Activated CD8-positive, alpha-beta memory T cell treated with anti-CD3 and anti-CD28 coated beads, Interleukin-2, amount 10 ng/mL, durations not matched to agents 7 days and 5 days (primary cell): ENCODE results near the gene AAMP. TPM values are rescaled to one million over a fixed set of nuclear protein-coding genes. Genes with fewer than 3 reads are reported as not detected.

Experiments used
- ATAC-seq: fragments of 150-1000 bp; cut with Tn5 transposase; one replicate; pipeline ENCODE4 v1.10.0; 2021; ENCODE audit warnings: moderate library complexity
- CTCF ChIA-PET: fragments of 350-600 bp; sonication (Branson Sonifier 250); formaldehyde crosslinking; loops from one replicate; lab custom pipeline; 2021; ENCODE audit warnings: antibody characterized with exemption; lab: Charles Lee
- DNase-seq: peaks from one replicate; pipeline ENCODE4 v3.0.0-alpha.2; 2020
- H3K27ac Mint-ChIP-seq: one replicate; pipeline ENCODE4 v1.8.0; 2021; ENCODE audit warnings: mild to moderate bottlenecking, mixed read lengths
- H3K27me3 Mint-ChIP-seq: one replicate; pipeline ENCODE4 v1.8.0; 2021; ENCODE audit warnings: mixed read lengths
- H3K36me3 Mint-ChIP-seq: one replicate; pipeline ENCODE4 v1.8.0; 2021; ENCODE audit warnings: mild to moderate bottlenecking, mixed read lengths
- H3K4me1 Mint-ChIP-seq: one replicate; pipeline ENCODE4 v1.8.0; 2021; ENCODE audit warnings: mixed read lengths
- H3K4me3 Mint-ChIP-seq: one replicate; pipeline ENCODE4 v1.8.0; 2021; ENCODE audit warnings: mild to moderate bottlenecking, moderate library complexity, mixed read lengths
- H3K9me3 Mint-ChIP-seq: one replicate; pipeline ENCODE4 v1.8.0; 2022; ENCODE audit warnings: low read depth, mixed read lengths
- total RNA-seq, 2 experiments: library from RNA; stranded (reverse); gene quantifications; one replicate each; pipeline ENCODE4 v1.2.3, GENCODE V29; 2021

The AAMP gene
- total RNA-seq, 2 experiments from 2014 or later, result 49.5 to 61.4 TPM

- ATAC-seq, result peak; percentile 80
- Mint-ChIP-seq H3K27me3 (no peaks in the 10 kb centered on the region), H3K4me3 (peak overlapping the region; percentile 8), H3K27ac (peak overlapping the region; percentile 86), H3K36me3 (peaks cover 29% of the 10 kb centered on the region), H3K9me3 (no peaks in the 10 kb centered on the region), H3K4me1 (peaks cover 20% of the 10 kb centered on the region)
- peak; percentile 81 for DNase-seq
- CTCF ChIA-PET, result interaction anchor here (0.5 to 2.5 kb wide), 27 partner anchors 8 to 271 kb away, joined by 3 to 21 read pairs (median 5); partner anchors contain the start of genes AAMP, CXCR1, PNKD and TMBIM1
These were observed 12.5 kb downstream of the AAMP start for GRCh38 chr2:218257390-218257981.

- ATAC-seq (no peak), DNase-seq (no peak)
- Mint-ChIP-seq H3K27me3 (no peaks in the 10 kb centered on the region), H3K4me1 (peaks cover 23% of the 10 kb centered on the region), H3K36me3 (peaks cover 36% of the 10 kb centered on the region), H3K4me3 (no peak overlapping the region), H3K9me3 (no peaks in the 10 kb centered on the region), H3K27ac (peak overlapping the region; percentile 86)
- CTCF ChIA-PET, result interaction anchor here (0.5 to 2.5 kb wide), 27 partner anchors 9 to 272 kb away, joined by 3 to 21 read pairs (median 5); partner anchors contain the start of genes AAMP, CXCR1, PNKD and TMBIM1
These were observed 13.2 kb downstream of the AAMP start for GRCh38 chr2:218256612-218257350.

DNA sequence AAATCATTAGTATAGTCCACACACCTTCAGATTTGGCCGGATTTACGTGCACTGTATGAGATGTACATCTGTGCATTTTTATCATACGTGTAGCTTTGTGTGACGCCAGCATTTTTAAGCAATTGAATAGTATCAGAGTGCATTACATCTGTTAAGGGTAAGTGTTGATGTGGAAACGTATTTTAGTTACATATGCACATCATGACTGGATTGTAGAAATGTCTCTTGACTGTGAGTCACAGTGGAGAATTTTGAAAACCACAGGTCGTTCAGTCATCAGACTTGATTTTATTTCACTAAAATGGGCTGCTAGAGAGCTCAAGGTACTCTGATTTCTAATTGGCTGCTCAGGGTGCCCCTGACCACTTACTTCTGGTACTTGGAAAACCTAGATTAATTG lies 14.5 kb downstream of the AAMP start:
- Mint-ChIP-seq H3K4me1 (peaks cover 27% of the 10 kb centered on the region), H3K27ac (peak overlapping the region; percentile 18), H3K36me3 (peaks cover 45% of the 10 kb centered on the region), H3K9me3 (no peaks in the 10 kb centered on the region), H3K4me3 (no peak overlapping the region), H3K27me3 (no peaks in the 10 kb centered on the region)
- CTCF ChIA-PET, result interaction anchor here (1.3 to 1.6 kb wide), 3 partner anchors 14 to 70 kb away, joined by 3 to 5 read pairs (median 3); no protein-coding TSS in a partner anchor
- no peak for DNase-seq
- no peak for ATAC-seq

DNA sequence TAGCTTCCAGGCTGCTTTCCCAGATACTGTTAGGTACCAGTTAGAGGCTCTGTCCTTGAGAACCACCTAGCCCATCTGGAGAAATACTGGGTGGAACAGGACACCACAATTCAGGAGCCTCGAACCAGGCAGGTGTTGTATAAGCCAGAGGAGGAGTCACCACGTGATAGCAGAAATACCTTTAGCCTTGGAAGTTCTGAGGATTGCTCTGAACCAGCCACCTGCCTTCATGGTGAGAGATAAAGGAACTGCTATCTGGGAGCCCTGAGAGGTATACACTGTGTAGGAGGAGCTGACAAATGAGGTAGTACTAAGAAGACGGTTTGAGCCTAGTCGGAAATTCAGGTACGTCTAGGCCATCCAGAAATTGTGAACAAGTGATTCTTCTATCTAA lies 16.7 kb downstream of the AAMP start:
- DNase-seq (no peak), ATAC-seq (no peak)
- H3K4me1 Mint-ChIP-seq, result peaks cover 29% of the 10 kb centered on the region
- H3K27me3 Mint-ChIP-seq, result no peaks in the 10 kb centered on the region
- no peaks in the 10 kb centered on the region for H3K9me3 Mint-ChIP-seq
- no peak overlapping the region for H3K4me3 Mint-ChIP-seq
- CTCF ChIA-PET, result interaction anchor here (0.7 kb wide), 2 partner anchors 67 to 105 kb away, joined by 3 read pairs; no protein-coding TSS in a partner anchor
- peak overlapping the region; percentile 42 for H3K27ac Mint-ChIP-seq
- H3K36me3 Mint-ChIP-seq, result peaks cover 63% of the 10 kb centered on the region

DNA sequence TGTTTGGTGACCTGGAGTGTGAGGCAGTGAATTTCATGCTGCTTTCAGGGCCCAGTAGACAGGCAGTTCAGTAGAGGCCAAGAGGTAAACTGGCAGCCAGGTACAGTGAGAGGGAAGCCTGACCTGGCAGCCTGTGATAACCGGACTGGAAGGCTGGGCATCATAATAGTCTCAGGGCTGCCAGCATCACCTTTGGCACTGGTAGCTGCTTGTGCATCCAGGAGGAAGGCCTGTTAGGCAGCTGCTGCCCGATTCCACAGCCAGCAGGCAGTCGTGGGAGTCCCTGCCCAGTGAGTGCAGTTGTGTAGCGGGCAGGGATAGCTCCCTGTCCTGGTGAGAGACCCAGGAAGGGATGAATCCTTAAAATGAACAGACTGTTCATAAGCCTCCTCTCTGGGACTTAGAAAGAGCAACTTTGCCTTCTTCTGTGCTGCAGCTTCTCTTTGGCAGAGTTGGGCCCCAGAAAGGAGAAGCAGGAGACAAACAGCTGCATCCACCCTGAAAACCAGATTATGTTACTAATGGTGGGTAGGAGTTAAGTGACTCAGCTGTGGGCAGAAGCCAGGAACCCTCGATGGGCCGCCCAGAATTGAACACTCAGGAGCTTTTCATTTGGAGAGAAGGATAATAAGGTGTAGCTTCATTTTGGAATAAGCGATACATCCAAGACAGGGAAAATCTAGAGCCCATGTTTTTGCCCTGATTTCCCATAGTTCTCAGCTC lies 17.3 kb downstream of the AAMP start:
- no peaks in the 10 kb centered on the region for H3K27me3 Mint-ChIP-seq
- ATAC-seq, result no peak
- H3K4me1 Mint-ChIP-seq, result peaks cover 27% of the 10 kb centered on the region
- peak overlapping the region; percentile 42 for H3K27ac Mint-ChIP-seq
- CTCF ChIA-PET, result interaction anchor here (0.7 kb wide), 1 partner anchor 66 kb away, joined by 3 read pairs; no protein-coding TSS in a partner anchor
- H3K4me3 Mint-ChIP-seq, result no peak overlapping the region
- DNase-seq, result no peak
- H3K36me3 Mint-ChIP-seq, result peaks cover 67% of the 10 kb centered on the region
- no peaks in the 10 kb centered on the region for H3K9me3 Mint-ChIP-seq

- CTCF ChIA-PET, result no interaction called here
- H3K27ac Mint-ChIP-seq, result no peak overlapping the region
- no peak for ATAC-seq
These were observed 20.2 kb downstream of the AAMP start for GRCh38 chr2:218249691-218250090.

GRCh38 chr2:218245214-218245613 lies 24.7 kb downstream of the AAMP start:
- no peaks in the 10 kb centered on the region for H3K9me3 Mint-ChIP-seq
- peaks cover 78% of the 10 kb centered on the region for H3K36me3 Mint-ChIP-seq
- no peak overlapping the region for H3K27ac Mint-ChIP-seq
- no peak overlapping the region for H3K4me3 Mint-ChIP-seq
- CTCF ChIA-PET, result interaction anchor here (1.0 to 3.0 kb wide), 5 partner anchors 12 to 37 kb away, joined by 3 to 16 read pairs (median 6); no protein-coding TSS in a partner anchor
- DNase-seq (no peak), ATAC-seq (no peak)
- peaks cover 28% of the 10 kb centered on the region for H3K4me1 Mint-ChIP-seq
- no peaks in the 10 kb centered on the region for H3K27me3 Mint-ChIP-seq

More at GRCh38 chr2:218249691-218250090, 20.2 kb downstream of the AAMP start:
- H3K27me3 Mint-ChIP-seq, result no peaks in the 10 kb centered on the region
- DNase-seq, result no peak
- peaks cover 78% of the 10 kb centered on the region for H3K36me3 Mint-ChIP-seq
- no peaks in the 10 kb centered on the region for H3K9me3 Mint-ChIP-seq
- H3K4me1 Mint-ChIP-seq, result peaks cover 14% of the 10 kb centered on the region
- H3K4me3 Mint-ChIP-seq, result no peak overlapping the region

GRCh38 chr2:218244665-218245064 lies 25.3 kb downstream of the AAMP start:
- CTCF ChIA-PET, result interaction anchor here (1.0 to 3.0 kb wide), 5 partner anchors 13 to 37 kb away, joined by 3 to 16 read pairs (median 6); no protein-coding TSS in a partner anchor
- peaks cover 26% of the 10 kb centered on the region for H3K4me1 Mint-ChIP-seq
- H3K9me3 Mint-ChIP-seq, result no peaks in the 10 kb centered on the region
- DNase-seq, result no peak
- ATAC-seq, result no peak
- peaks cover 78% of the 10 kb centered on the region for H3K36me3 Mint-ChIP-seq
- no peak overlapping the region for H3K4me3 Mint-ChIP-seq
- peak overlapping the region; percentile 26 for H3K27ac Mint-ChIP-seq
- no peaks in the 10 kb centered on the region for H3K27me3 Mint-ChIP-seq

- no peak overlapping the region for H3K27ac Mint-ChIP-seq
These were observed 25.7 kb downstream of the AAMP start for GRCh38 chr2:218244204-218244603.

DNA sequence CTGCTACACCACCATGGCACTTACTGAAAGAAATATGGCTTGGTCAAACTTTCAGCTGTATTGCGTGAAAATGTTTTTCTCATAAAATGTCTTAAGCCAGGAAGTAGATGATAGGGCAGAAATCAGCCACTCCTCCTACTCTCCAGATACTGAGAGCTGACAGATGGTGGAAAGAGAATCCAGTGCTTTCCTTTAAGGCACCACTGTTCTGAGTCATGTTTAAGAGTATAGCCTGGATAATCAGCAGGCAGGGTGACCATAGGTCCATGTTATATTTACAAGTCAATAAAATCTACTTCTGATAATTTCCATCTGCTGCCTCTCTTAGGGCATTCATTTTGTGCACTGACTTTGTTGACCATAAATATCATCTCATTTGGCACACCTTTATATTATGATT lies 31.1 kb downstream of the AAMP start:
- CTCF ChIA-PET, result no interaction called here
- DNase-seq, result no peak
- no peaks in the 10 kb centered on the region for H3K27me3 Mint-ChIP-seq
- H3K36me3 Mint-ChIP-seq, result peaks cover 78% of the 10 kb centered on the region
- H3K9me3 Mint-ChIP-seq, result no peaks in the 10 kb centered on the region
- peaks cover 22% of the 10 kb centered on the region for H3K4me1 Mint-ChIP-seq
- ATAC-seq, result no peak
- no peak overlapping the region for H3K4me3 Mint-ChIP-seq
- H3K27ac Mint-ChIP-seq, result no peak overlapping the region

More at GRCh38 chr2:218244204-218244603, 25.7 kb downstream of the AAMP start:
- no peaks in the 10 kb centered on the region for H3K27me3 Mint-ChIP-seq
- peaks cover 76% of the 10 kb centered on the region for H3K36me3 Mint-ChIP-seq
- no peak for DNase-seq
- no peaks in the 10 kb centered on the region for H3K9me3 Mint-ChIP-seq
- ATAC-seq, result no peak
- H3K4me1 Mint-ChIP-seq, result peaks cover 26% of the 10 kb centered on the region
- CTCF ChIA-PET, result interaction anchor here (2.0 to 3.0 kb wide), 3 partner anchors 13 to 27 kb away, joined by 6 to 16 read pairs (median 10); no protein-coding TSS in a partner anchor
- H3K4me3 Mint-ChIP-seq, result no peak overlapping the region

DNA sequence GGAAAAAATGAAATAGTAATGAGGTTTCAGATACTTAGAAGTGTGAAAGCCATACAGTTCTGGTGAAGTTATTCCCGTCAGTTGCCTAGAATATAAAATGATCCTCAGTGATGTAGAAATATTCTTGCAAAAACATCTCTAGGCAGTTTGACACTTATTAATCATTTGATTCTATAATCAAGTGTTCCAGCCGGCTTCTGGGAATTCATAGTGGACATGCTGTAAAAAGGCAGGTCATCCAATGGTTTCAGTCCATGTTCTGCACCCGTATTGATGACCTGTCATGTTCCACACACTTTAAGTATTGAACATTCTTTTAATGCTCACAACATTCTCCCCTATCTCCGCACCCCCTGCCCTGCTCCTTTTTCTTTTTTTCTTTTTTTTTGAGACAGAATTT lies 33.1 kb downstream of the AAMP start:
- H3K36me3 Mint-ChIP-seq, result peaks cover 80% of the 10 kb centered on the region
- CTCF ChIA-PET, result interaction anchor here (0.9 to 1.5 kb wide), 4 partner anchors 8 to 70 kb away, joined by 3 to 4 read pairs (median 3); partner anchors contain the start of gene CXCR1
- ATAC-seq (no peak), DNase-seq (no peak)
- peaks cover 18% of the 10 kb centered on the region for H3K4me1 Mint-ChIP-seq
- H3K27me3 Mint-ChIP-seq, result no peaks in the 10 kb centered on the region
- no peak overlapping the region for H3K27ac Mint-ChIP-seq
- H3K9me3 Mint-ChIP-seq, result no peaks in the 10 kb centered on the region
- no peak overlapping the region for H3K4me3 Mint-ChIP-seq

DNA sequence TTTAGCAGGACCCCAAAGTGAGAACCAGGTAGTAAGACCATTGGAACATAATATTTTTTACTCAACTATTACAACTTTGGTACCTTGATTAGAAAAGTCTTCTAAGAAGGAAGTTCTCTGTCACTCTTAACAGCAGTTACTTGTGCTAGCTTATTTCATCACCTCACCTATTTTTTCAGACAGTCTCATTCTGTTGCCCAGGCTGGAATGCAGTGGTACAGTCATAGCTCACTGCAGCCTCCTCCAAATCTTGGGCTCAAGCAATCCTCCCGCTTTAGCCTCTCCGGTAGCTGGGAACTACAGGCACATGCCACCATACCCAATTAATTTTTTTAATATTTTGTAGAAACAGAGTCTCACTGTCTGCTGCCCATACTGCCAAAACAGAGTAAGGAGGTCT lies 34.9 kb downstream of the AAMP start:
- peaks cover 85% of the 10 kb centered on the region for H3K36me3 Mint-ChIP-seq
- CTCF ChIA-PET, result interaction anchor here (1.2 to 2.6 kb wide), 3 partner anchors 13 to 22 kb away, joined by 3 to 6 read pairs (median 4); no protein-coding TSS in a partner anchor
- peaks cover 27% of the 10 kb centered on the region for H3K4me1 Mint-ChIP-seq
- H3K9me3 Mint-ChIP-seq, result no peaks in the 10 kb centered on the region
- no peak for DNase-seq
- ATAC-seq, result no peak
- no peak overlapping the region for H3K4me3 Mint-ChIP-seq
- no peak overlapping the region for H3K27ac Mint-ChIP-seq
- no peaks in the 10 kb centered on the region for H3K27me3 Mint-ChIP-seq
